Glutamatergic neuron (in vitro differentiated cells): ENCODE results near the gene ZNF513. TPM values are rescaled to one million over a fixed set of nuclear protein-coding genes. Genes with fewer than 3 reads are reported as not detected.

Experiments used
- DNase-seq: peaks from one replicate; pipeline ENCODE4 v3.0.0; 2022
- H3K27ac Mint-ChIP-seq: one replicate; pipeline ENCODE4 v1.8.0; 2020; ENCODE audit warnings: mild to moderate bottlenecking, mixed read lengths, inconsistent platforms; ENCODE audit not compliant: unreplicated experiment
- H3K27me3 Mint-ChIP-seq: one replicate; pipeline ENCODE4 v1.8.0; 2020; ENCODE audit warnings: mild to moderate bottlenecking, moderate library complexity, mixed read lengths, inconsistent platforms; ENCODE audit not compliant: unreplicated experiment
- H3K36me3 Mint-ChIP-seq: one replicate; pipeline ENCODE4 v1.8.0; 2020; ENCODE audit warnings: mild to moderate bottlenecking, mixed read lengths, inconsistent platforms; ENCODE audit not compliant: unreplicated experiment
- H3K4me1 Mint-ChIP-seq: one replicate; pipeline ENCODE4 v1.8.0; 2020; ENCODE audit warnings: mild to moderate bottlenecking, low read depth, mixed read lengths, inconsistent platforms; ENCODE audit not compliant: unreplicated experiment
- H3K4me3 Mint-ChIP-seq: one replicate; pipeline ENCODE4 v1.8.0; 2020; ENCODE audit warnings: mild to moderate bottlenecking, mixed read lengths, inconsistent platforms; ENCODE audit not compliant: unreplicated experiment
- H3K9me3 Mint-ChIP-seq: one replicate; pipeline ENCODE4 v1.8.0; 2020; ENCODE audit warnings: mild to moderate bottlenecking, moderate library complexity, mixed read lengths, inconsistent platforms; ENCODE audit not compliant: unreplicated experiment
- total RNA-seq: library from RNA; stranded (reverse); fragmentation: NEBNext Ultra II Directional; extraction: Animal tissue kit (Norgen Biotek cat#: 25700); gene quantifications from one replicate; pipeline ENCODE4 v1.2.1, GENCODE V29; 2021; ENCODE audit not compliant: unreplicated experiment
- TF ChIP-seq, protein P1 (sequence below): fragments of 200-600 bp; sonication (generic); IDR thresholded peaks from one replicate; pipeline ENCODE4 v1.5.0; 2021; ENCODE audit not compliant: partially characterized antibody, unreplicated experiment

Gene ZNF513
- total RNA-seq, 1 donor from 2014 or later, result 30.2 TPM

GRCh38 chr2:27350106-27350693, 30.3 kb downstream of the ZNF513 start:
- no peak for DNase-seq
- H3K4me3 Mint-ChIP-seq, result no peak overlapping the region
- peaks cover 3% of the 10 kb centered on the region for H3K4me1 Mint-ChIP-seq
- H3K36me3 Mint-ChIP-seq, result no peaks in the 10 kb centered on the region
- H3K27me3 Mint-ChIP-seq, result peaks cover 3% of the 10 kb centered on the region
- TF ChIP-seq, protein P1, sequence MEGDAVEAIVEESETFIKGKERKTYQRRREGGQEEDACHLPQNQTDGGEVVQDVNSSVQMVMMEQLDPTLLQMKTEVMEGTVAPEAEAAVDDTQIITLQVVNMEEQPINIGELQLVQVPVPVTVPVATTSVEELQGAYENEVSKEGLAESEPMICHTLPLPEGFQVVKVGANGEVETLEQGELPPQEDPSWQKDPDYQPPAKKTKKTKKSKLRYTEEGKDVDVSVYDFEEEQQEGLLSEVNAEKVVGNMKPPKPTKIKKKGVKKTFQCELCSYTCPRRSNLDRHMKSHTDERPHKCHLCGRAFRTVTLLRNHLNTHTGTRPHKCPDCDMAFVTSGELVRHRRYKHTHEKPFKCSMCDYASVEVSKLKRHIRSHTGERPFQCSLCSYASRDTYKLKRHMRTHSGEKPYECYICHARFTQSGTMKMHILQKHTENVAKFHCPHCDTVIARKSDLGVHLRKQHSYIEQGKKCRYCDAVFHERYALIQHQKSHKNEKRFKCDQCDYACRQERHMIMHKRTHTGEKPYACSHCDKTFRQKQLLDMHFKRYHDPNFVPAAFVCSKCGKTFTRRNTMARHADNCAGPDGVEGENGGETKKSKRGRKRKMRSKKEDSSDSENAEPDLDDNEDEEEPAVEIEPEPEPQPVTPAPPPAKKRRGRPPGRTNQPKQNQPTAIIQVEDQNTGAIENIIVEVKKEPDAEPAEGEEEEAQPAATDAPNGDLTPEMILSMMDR, result no peak
- peaks cover 6% of the 10 kb centered on the region for H3K9me3 Mint-ChIP-seq
- no peak overlapping the region for H3K27ac Mint-ChIP-seq

DNA sequence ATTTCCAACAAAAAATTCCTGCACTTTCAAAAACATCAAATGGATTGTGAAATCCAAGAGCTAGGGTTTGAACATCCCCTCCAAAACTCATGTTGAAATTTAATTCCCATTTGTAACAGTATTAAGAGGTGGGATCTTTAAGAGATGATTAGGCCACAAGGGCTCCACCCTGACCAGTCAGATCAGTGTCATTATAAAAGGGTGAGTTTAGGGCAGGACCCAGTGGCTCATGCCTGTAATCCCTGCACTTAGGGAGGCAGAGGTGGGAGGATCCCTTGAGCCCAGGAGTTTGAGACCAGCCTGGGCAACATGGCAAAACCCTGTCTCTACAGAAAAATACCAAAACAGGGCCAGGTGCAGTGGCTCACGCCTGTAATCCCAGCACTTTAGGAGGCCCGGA, 32.9 kb downstream of the ZNF513 start:
- no peaks in the 10 kb centered on the region for H3K27me3 Mint-ChIP-seq
- no peaks in the 10 kb centered on the region for H3K4me1 Mint-ChIP-seq
- H3K9me3 Mint-ChIP-seq, result peaks cover 6% of the 10 kb centered on the region
- no peaks in the 10 kb centered on the region for H3K36me3 Mint-ChIP-seq
- H3K27ac Mint-ChIP-seq, result no peak overlapping the region
- TF ChIP-seq, protein P1, result no peak
- H3K4me3 Mint-ChIP-seq, result no peak overlapping the region
- no peak for DNase-seq

- no peaks in the 10 kb centered on the region for H3K27me3 Mint-ChIP-seq
- no peak for DNase-seq
- no peak overlapping the region for H3K4me3 Mint-ChIP-seq
- H3K9me3 Mint-ChIP-seq, result peaks cover 2% of the 10 kb centered on the region
- no peaks in the 10 kb centered on the region for H3K4me1 Mint-ChIP-seq
- H3K27ac Mint-ChIP-seq, result no peak overlapping the region
- no peaks in the 10 kb centered on the region for H3K36me3 Mint-ChIP-seq
- TF ChIP-seq, protein P1, result no peak
Measured at GRCh38 chr2:27336173-27336572, 44.4 kb downstream of the ZNF513 start.

- H3K4me1 Mint-ChIP-seq, result no peaks in the 10 kb centered on the region
- no peaks in the 10 kb centered on the region for H3K27me3 Mint-ChIP-seq
- no peak for DNase-seq
- TF ChIP-seq, protein P1, result no peak
- H3K4me3 Mint-ChIP-seq, result no peak overlapping the region
- no peaks in the 10 kb centered on the region for H3K36me3 Mint-ChIP-seq
- H3K9me3 Mint-ChIP-seq, result peaks cover 2% of the 10 kb centered on the region
- no peak overlapping the region for H3K27ac Mint-ChIP-seq
Measured at GRCh38 chr2:27335311-27335710, 45.2 kb downstream of the ZNF513 start.

Other genes with a start within 250 kb of the ZNF513 start
- 35.5 TPM for gene PREB, start 246.1 kb downstream of the ZNF513 start, total RNA-seq
- not detected for gene PRR30, start 241.3 kb downstream of the ZNF513 start, total RNA-seq
- gene TCF23, start 231.7 kb downstream of the ZNF513 start, total RNA-seq, result not detected
- gene ATRAID, start 168.7 kb downstream of the ZNF513 start, total RNA-seq, result 58.8 TPM
- gene SLC5A6, start 168.5 kb downstream of the ZNF513 start, total RNA-seq, result 40.0 TPM
- gene CAD, start 163.4 kb downstream of the ZNF513 start, total RNA-seq, result 38.5 TPM
- 1.3 TPM for gene SLC30A3, start 117.7 kb downstream of the ZNF513 start, total RNA-seq
- not detected for gene DNAJC5G, start 105.3 kb downstream of the ZNF513 start, total RNA-seq
- gene TRIM54, start 98.3 kb downstream of the ZNF513 start, total RNA-seq, result 2.0 TPM
- 1.9 TPM for gene UCN, start 72.3 kb downstream of the ZNF513 start, total RNA-seq
- gene MPV17, start 57.6 kb downstream of the ZNF513 start, total RNA-seq, result 56.6 TPM
- 111 TPM for gene GTF3C2, start 24.0 kb downstream of the ZNF513 start, total RNA-seq
- 53.6 TPM for gene EIF2B4, start 10.4 kb downstream of the ZNF513 start, total RNA-seq
- gene SNX17, start 10.1 kb downstream of the ZNF513 start, total RNA-seq, result 72.5 TPM
- gene PPM1G, start 28.9 kb upstream of the ZNF513 start, total RNA-seq, result 84.9 TPM
- 142 TPM for gene NRBP1, start 47.9 kb upstream of the ZNF513 start, total RNA-seq
- gene KRTCAP3, start 61.6 kb upstream of the ZNF513 start, total RNA-seq, result 4.2 TPM
- 43.6 TPM for gene IFT172, start 109.0 kb upstream of the ZNF513 start, total RNA-seq
- gene FNDC4, start 114.5 kb upstream of the ZNF513 start, total RNA-seq, result 15.2 TPM
- 0.61 TPM for gene GCKR, start 116.1 kb upstream of the ZNF513 start, total RNA-seq
- gene ZNF512, start 202.3 kb upstream of the ZNF513 start, total RNA-seq, result 93.1 TPM
- 5.3 TPM for gene CCDC121, start 248.3 kb upstream of the ZNF513 start, total RNA-seq
- 37.5 TPM for gene GPN1, start 248.3 kb upstream of the ZNF513 start, total RNA-seq